Gastroesophageal sphincter (tissue), 4 donors: ENCODE results near the gene SLC52A1. TPM values are rescaled to one million over a fixed set of nuclear protein-coding genes. Genes with fewer than 3 reads are reported as not detected.
"Not testable (repeated sequence)": the region's sequence is repeated elsewhere in the genome, so short reads cannot be mapped to it uniquely, and the experiment has no call there.

ENCODE experiments used
- ATAC-seq: fragments of 150-250 bp; one replicate; pipeline ENCODE4 v1.9.1; 2016; ENCODE audit warnings: mild to moderate bottlenecking, moderate library complexity
- H3K27ac ChIP-seq, 4 donors: fragments of 200-600 bp; sonication (generic) in 3 of 4; 1 replicate in 3 of 4; 2 replicates in 1 of 4; pipeline ENCODE4 v1.5.1; 2016 to 2019
- H3K27me3 ChIP-seq: fragments of 200-600 bp; sonication (generic); one replicate; pipeline ENCODE4 v1.5.1; 2019
- H3K36me3 ChIP-seq, 2 donors: fragments of 200-600 bp; sonication (generic); one replicate each; pipeline ENCODE4 v1.5.1; 2019; ENCODE audit warnings: control low read depth in 1 of 2
- H3K4me1 ChIP-seq, 3 donors: fragments of 200-600 bp; sonication (generic); 1 replicate in 2 of 3; 2 replicates in 1 of 3; pipeline ENCODE4 v1.5.1; 2016 to 2019; ENCODE audit warnings: control low read depth in 2 of 3
- H3K4me3 ChIP-seq, 2 donors: fragments of 200-600 bp; sonication (generic); one replicate each; pipeline ENCODE4 v1.5.1; 2019; ENCODE audit warnings: mild to moderate bottlenecking in 1 of 2, moderate library complexity in 1 of 2
- H3K9me3 ChIP-seq, 3 donors: fragments of 200-600 bp; sonication (generic); one replicate each; pipeline ENCODE4 v1.5.1; 2017 to 2019; ENCODE audit warnings: control low read depth in 2 of 3
- EP300 ChIP-seq: sonication (generic); formaldehyde crosslinking; IDR thresholded peaks from one replicate; pipeline ENCODE4 v1.6.1; 2017; ENCODE audit warnings: antibody characterized with exemption, mild to moderate bottlenecking
- POLR2A ChIP-seq, 2 donors: fragments of 450-650 bp; IDR thresholded peaks; one replicate each; pipeline ENCODE4 v1.6.1; 2017; ENCODE audit warnings: antibody characterized with exemption in 2 of 2, mild to moderate bottlenecking in 2 of 2, moderate library complexity in 1 of 2
- POLR2AphosphoS5 ChIP-seq: sonication (generic); formaldehyde crosslinking; IDR thresholded peaks from one replicate; pipeline ENCODE4 v1.6.1; 2017; ENCODE audit warnings: antibody characterized with exemption
- WGBS, 2 donors: methylation state at CpG; one replicate each; pipeline ENCODE4 v1.1.5; 2018; ENCODE audit warnings: low coverage in 1 of 2; 5-methylcytosine and 5-hydroxymethylcytosine counted together
- total RNA-seq, 4 donors: library from RNA; depleted of rRNA; stranded (reverse); fragments of >200 nt; gene quantifications; one replicate each; pipeline ENCODE4 v1.1.0, GENCODE V29; 2016
- TF ChIP-seq, protein P1 (sequence below), 4 experiments: fragments of 200-600 bp in 2 of 4; fragments of 450-650 bp in 2 of 4; sonication (generic) in 1 of 4; IDR thresholded peaks; one replicate each; pipeline ENCODE4 v1.5.1; 2017 to 2019; ENCODE audit warnings: antibody characterized with exemption in 4 of 4, mild to moderate bottlenecking in 2 of 4, moderate library complexity in 2 of 4

The SLC52A1 gene
- total RNA-seq = not detected

DNA sequence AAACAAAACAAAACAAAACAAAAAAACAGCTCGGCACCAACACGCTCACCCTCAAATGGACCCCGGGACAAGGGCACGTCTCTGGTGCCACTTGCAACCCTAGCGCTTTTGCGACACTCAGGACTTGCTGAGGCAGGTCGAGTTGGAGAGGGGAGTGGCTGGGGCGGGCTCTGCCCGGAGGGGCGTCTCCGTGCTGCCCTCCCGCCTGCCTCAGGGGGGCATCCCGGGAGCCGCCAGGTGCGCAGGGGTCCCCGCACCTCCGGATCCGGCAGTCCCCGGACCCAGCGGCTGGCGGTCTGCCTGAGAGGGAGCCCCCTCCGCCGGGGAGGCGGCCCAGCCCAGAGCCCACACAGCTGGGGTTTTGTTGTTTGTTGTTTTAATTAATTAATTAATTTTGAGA is at the start of gene SLC52A1:
Gene SLC52A1, minus strand, starts transcription at position 112 of the 400 bp plus-strand sequence. CDS start 820 bp downstream, outside the sequence.
- WGBS, 2 donors = 0 to 27% methylated on average over 3 to 9 of the region's 24 CpGs
- no peak for TF ChIP-seq POLR2AphosphoS5
- TF ChIP-seq, protein P1, sequence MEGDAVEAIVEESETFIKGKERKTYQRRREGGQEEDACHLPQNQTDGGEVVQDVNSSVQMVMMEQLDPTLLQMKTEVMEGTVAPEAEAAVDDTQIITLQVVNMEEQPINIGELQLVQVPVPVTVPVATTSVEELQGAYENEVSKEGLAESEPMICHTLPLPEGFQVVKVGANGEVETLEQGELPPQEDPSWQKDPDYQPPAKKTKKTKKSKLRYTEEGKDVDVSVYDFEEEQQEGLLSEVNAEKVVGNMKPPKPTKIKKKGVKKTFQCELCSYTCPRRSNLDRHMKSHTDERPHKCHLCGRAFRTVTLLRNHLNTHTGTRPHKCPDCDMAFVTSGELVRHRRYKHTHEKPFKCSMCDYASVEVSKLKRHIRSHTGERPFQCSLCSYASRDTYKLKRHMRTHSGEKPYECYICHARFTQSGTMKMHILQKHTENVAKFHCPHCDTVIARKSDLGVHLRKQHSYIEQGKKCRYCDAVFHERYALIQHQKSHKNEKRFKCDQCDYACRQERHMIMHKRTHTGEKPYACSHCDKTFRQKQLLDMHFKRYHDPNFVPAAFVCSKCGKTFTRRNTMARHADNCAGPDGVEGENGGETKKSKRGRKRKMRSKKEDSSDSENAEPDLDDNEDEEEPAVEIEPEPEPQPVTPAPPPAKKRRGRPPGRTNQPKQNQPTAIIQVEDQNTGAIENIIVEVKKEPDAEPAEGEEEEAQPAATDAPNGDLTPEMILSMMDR (IDR thresholded peaks at IDR 0.05) = no peak
- TF ChIP-seq POLR2A (IDR thresholded peaks at IDR 0.05) = no peak
- TF ChIP-seq EP300 = no peak
- Histone ChIP-seq H3K4me3 (no peak within 1 kb of the TSS), H3K27ac (no peak within 1 kb of the TSS), H3K36me3 (no peaks in the 10 kb centered on the region), H3K4me1 (peaks cover 0 to 22% (median 0%) of the 10 kb centered on the region in 3 donors), H3K9me3 (no peaks in the 10 kb centered on the region), H3K27me3 (peaks cover 31% of the 10 kb centered on the region)
- ATAC-seq = no peak

DNA sequence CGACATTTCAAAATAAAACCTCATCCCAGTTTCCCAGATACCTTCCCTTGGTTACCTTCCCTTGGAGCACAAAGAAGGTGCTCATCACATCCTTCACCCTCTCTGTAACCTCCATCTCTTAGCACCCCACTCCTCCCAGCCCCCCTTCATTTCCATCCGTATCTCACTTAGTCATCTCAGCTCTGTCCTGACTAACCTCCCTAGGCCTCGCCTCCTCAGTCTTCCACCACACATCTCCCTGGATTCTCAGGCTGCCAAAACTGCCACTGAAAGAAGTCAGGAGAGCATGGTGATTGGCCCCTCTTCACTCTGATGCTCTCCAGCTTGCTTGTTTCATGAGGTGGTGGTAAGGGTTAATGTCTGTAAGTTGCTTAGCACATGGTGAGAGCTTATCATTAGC is 45.4 kb upstream of the SLC52A1 start:
- Histone ChIP-seq H3K27ac (no peak overlapping the region), H3K27me3 (no peaks in the 10 kb centered on the region), H3K36me3 (peaks cover 0 to 45% of the 10 kb centered on the region in 2 donors), H3K9me3 (peaks cover 0 to 31% (median 0%) of the 10 kb centered on the region in 3 donors), H3K4me1 (peaks cover 0 to 26% (median 8%) of the 10 kb centered on the region in 3 donors), H3K4me3 (no peak overlapping the region)
- no peak for ATAC-seq
- WGBS, 2 donors = 88 to 100% methylated on average over 2 to 3 of the region's 3 CpGs
- TF ChIP-seq, protein P1 (IDR thresholded peaks at IDR 0.05) = no peak
- TF ChIP-seq EP300 (no peak), POLR2A (IDR thresholded peaks at IDR 0.05) (no peak), POLR2AphosphoS5 (no peak)

DNA sequence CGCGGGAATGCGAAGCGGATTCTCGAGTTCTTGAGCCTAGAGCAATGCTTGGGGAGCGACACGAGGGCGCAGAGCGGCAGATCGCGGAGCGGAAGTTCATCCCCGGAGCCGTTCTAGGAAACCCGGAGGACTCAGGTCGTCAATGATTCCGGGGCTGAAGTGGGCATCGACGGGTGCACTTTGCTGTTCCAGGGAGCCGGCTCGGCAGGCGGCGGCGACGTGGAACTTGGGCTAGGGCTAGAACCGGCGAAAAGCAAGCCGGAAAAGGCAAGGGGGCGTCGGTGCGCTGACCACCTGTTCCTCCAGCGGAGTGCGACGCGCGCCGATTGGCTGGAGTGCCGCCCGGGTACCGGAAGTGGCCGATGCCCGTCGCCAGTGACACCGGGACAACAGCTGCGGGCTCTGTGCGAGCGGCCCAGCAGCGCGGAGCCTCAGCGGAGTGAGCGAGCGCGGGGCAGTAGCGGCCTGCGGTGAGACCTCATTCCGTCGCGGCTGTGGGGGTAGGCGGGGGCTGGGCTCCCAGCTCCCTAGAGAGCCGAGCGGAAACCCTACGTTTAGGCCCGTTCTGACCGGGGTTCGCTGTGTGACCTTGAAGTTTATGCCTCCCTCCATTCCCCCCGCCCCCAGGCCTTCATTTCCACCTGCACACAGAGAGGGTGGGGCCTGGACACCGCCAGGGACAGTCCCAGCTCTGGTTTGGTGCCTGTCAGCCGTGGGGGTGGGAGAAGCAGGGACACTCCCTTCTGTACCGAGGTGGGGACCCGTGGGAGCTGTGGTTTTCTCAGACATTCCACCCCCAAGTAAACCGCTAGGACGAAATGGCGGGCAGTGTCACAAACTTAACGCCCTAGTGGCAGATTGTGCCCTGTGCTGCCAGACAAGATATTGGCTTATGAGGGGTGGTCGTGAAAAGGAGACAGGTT is 43.1 kb upstream of the SLC52A1 start, which contains the start of gene ZFP3:
Gene ZFP3, plus strand, starts transcription at position 362 of the 923 bp plus-strand sequence. CDS start 13,038 bp downstream, outside the sequence.
- H3K27ac ChIP-seq = peak within 1 kb of the TSS; percentile 8 to 89 (median 85)
- 0% methylated on average over 10 of the region's 75 CpGs; no CpG with 5 or more reads in 1 of the 2 donors for WGBS, 2 donors
- TF ChIP-seq POLR2A (IDR thresholded peaks at IDR 0.05) = peak; percentile 42 to 51
- TF ChIP-seq EP300 = no peak
- TF ChIP-seq, protein P1 (IDR thresholded peaks at IDR 0.05) = peak in 1 of 4 experiments; percentile 19
- peak; percentile 69 for TF ChIP-seq POLR2AphosphoS5
- H3K4me1 ChIP-seq = peaks cover 0 to 26% (median 8%) of the 10 kb centered on the region in 3 donors
- peak within 1 kb of the TSS; percentile 52 to 89 for H3K4me3 ChIP-seq
- peaks cover 0 to 26% of the 10 kb centered on the region in 2 donors for H3K36me3 ChIP-seq
- H3K9me3 ChIP-seq = peaks cover 0 to 12% (median 0%) of the 10 kb centered on the region in 3 donors
- peak; percentile 97 for ATAC-seq
- no peaks in the 10 kb centered on the region for H3K27me3 ChIP-seq

DNA sequence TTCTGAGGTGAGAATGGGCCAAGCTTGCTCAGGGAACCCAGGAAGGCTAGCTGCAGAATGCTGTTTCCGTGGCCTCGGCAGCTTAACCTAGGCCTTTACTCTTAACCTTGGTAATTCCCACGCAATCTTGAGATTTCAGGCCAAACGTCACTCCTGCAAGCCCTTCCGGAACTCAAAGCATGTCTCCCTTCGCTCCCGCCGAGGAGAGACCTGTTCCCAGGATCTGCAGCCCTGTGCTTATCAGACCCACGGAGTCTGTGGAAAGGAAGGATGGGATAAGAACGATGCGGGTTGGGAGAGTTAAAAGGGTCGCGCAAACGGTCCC is 42.5 kb upstream of the SLC52A1 start:
- ATAC-seq = peak; percentile 19

DNA sequence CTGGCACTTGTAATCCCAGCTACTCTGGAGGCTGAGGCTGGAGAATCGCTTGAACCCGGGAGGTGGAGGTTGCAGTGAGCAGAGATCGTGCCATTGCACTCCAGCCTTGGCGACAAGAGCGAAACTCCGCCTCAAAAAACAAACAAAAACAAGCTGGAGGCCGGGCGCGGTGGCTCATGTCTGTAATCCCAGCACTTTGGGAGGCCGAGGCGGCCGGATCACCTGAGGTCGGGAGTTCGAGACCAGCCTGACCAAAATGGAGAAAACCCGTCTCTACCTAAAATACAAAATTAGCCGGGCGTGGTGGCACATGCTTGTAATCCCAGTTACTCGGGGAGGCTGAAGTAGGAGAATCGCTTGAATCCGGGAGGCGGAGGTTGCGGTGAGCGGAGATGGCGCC is 42.0 kb upstream of the SLC52A1 start:
- Histone ChIP-seq H3K27ac (peak overlapping the region in 3 of 4 donors; percentile 84 to 89 (median 86)), H3K36me3 (peaks cover 0 to 16% of the 10 kb centered on the region in 2 donors), H3K4me1 (peaks cover 0 to 26% (median 8%) of the 10 kb centered on the region in 3 donors), H3K4me3 (peak overlapping the region in 1 of 2 donors; percentile 89)
- WGBS, 2 donors = 93 to 96% methylated on average over 9 to 19 of the region's 24 CpGs
- H3K27me3 ChIP-seq, H3K9me3 ChIP-seq, ATAC-seq: not testable (repeated sequence)

More for the DNA sequence above, 42.5 kb upstream of the SLC52A1 start:
- H3K27me3 ChIP-seq = no peaks in the 10 kb centered on the region
- peaks cover 0 to 21% of the 10 kb centered on the region in 2 donors for H3K36me3 ChIP-seq
- peak overlapping the region; percentile 8 to 89 (median 85) for H3K27ac ChIP-seq
- TF ChIP-seq EP300 (no peak), POLR2A (IDR thresholded peaks at IDR 0.05) (no peak), POLR2AphosphoS5 (no peak)
- TF ChIP-seq, protein P1 (IDR thresholded peaks at IDR 0.05) = no peak
- H3K4me1 ChIP-seq = peaks cover 0 to 26% (median 8%) of the 10 kb centered on the region in 3 donors
- H3K9me3 ChIP-seq = peaks cover 0 to 6% (median 0%) of the 10 kb centered on the region in 3 donors
- peak overlapping the region; percentile 52 to 89 for H3K4me3 ChIP-seq
- WGBS, 2 donors = 0% methylated on average over 2 of the region's 14 CpGs; no CpG with 5 or more reads in 1 of the 2 donors

DNA sequence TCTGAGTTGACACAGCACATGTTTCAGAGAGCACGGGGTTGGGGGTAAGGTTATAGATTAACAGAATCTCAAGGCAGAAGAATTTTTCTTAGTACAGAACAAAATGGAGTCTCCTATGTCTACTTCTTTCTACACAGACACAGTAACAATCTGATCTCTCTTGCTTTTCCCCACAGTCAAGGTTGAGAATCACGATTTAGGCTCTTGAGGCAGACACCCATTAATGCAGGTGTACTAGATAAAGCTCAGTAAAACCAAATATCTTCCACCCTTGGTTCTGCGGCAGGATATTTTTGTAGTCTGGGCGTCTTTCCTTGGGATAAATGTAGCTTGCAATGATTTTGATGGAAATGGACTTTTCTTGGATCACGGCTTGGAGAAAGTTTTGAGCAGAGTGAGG is 40.2 kb upstream of the SLC52A1 start:
- WGBS, 2 donors = 83 to 100% methylated on average over 2 to 4 of the region's 5 CpGs
- not testable (repeated sequence) for ATAC-seq

More for the DNA sequence above, 40.2 kb upstream of the SLC52A1 start:
- not testable (repeated sequence) for H3K36me3 ChIP-seq, H3K27me3 ChIP-seq, H3K27ac ChIP-seq, H3K9me3 ChIP-seq, H3K4me3 ChIP-seq
- peaks cover 0 to 26% (median 8%) of the 10 kb centered on the region in 3 donors for H3K4me1 ChIP-seq
